K562 (cell line): ENCODE measurements around the gene APOL3.
"Not testable (repeated sequence)": the region's sequence is repeated elsewhere in the genome, so short reads cannot be mapped to it uniquely, and the experiment has no call there.

Experiments
- POLR2A ChIP-seq: fragments of 450-650 bp; conservative IDR thresholded peaks from 2 replicates; pipeline ENCODE4 v1.6.1; 2016
- RUNX1 ChIP-seq: sonication (generic); IDR thresholded peaks from 2 replicates; pipeline ENCODE4 v1.6.1; 2016; ENCODE audit warnings: antibody characterized with exemption, low read depth

GRCh38 chr22:36120621-36121351 is 39.8 kb downstream of the APOL3 start:
- TF ChIP-seq RUNX1, POLR2A: not testable (repeated sequence)
